ENCODE data around the gene KLK11. TPM values are rescaled to one million over a fixed set of nuclear protein-coding genes. Genes with fewer than 3 reads are reported as not detected.

Gene KLK11
- total RNA-seq, 1 experiment from 2014 or later: not detected

DNA sequence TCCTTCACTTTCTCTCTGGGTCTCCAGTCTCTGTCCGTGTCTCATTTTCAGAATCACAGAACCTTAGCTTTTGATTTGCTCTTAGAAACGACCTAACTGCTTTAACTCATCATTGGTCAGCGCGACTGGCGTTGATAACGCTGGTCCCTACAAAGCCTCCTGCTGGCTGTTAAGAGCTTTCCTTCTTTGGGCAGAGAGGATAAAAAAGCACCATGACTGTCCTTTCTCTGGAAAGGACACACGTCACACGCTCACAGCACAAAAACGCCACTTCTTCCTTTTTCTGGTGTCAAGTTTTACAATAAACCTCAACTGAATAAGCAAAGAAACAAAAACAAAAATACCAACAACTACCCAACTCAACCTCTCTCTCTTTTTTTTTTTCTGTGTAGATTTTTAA, 10.1 kb upstream of the KLK11 start:
- no peaks in the 10 kb centered on the region for H3K9me3 ChIP-seq
- H3K4me3 ChIP-seq: no peak overlapping the region
- H3K36me3 ChIP-seq: no peaks in the 10 kb centered on the region
- DNase-seq: no peak
- peaks cover 6% of the 10 kb centered on the region; the same call in 1 of the 2 replicates for H3K27me3 ChIP-seq

DNA sequence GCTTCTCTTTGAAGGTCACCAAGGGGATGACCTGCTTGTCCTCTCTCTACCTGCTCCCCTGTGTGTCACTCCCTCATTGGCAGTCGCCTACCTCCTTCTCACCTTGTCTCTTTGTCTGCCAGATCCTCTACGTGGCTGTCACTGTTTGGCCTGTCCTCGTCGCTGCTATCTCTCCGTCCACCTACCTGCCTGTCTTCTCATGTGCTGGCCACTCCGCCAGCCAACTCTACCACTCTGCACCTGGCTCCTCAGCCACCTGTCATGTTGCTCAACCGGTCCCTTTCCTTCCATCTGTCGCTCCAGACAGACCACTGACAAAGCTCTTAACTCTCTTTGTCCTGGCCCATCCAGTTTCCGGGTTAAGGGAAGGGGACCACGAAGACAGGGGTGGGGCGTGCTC, 8.3 kb upstream of the KLK11 start, which contains the start of gene KLK12:
KLK12 (minus strand) TSS at position 299 of the 400 bp plus-strand sequence. CDS start 381 bp downstream, outside the sequence.
- Histone ChIP-seq H3K36me3 (no peaks in the 10 kb centered on the region), H3K9me3 (no peaks in the 10 kb centered on the region), H3K27me3 (peaks cover 6% of the 10 kb centered on the region; the same call in 1 of the 2 replicates), H3K4me3 (no peak within 1 kb of the TSS)
- DNase-seq: no peak

GRCh38 chr19:51031880-51032225, 5.4 kb upstream of the KLK11 start:
- DNase-seq: no peak
- peaks cover 6% of the 10 kb centered on the region; the same call in 1 of the 2 replicates for H3K27me3 ChIP-seq
- no peak overlapping the region for H3K4me3 ChIP-seq
- no peaks in the 10 kb centered on the region for H3K36me3 ChIP-seq
- no peaks in the 10 kb centered on the region for H3K9me3 ChIP-seq

DNA sequence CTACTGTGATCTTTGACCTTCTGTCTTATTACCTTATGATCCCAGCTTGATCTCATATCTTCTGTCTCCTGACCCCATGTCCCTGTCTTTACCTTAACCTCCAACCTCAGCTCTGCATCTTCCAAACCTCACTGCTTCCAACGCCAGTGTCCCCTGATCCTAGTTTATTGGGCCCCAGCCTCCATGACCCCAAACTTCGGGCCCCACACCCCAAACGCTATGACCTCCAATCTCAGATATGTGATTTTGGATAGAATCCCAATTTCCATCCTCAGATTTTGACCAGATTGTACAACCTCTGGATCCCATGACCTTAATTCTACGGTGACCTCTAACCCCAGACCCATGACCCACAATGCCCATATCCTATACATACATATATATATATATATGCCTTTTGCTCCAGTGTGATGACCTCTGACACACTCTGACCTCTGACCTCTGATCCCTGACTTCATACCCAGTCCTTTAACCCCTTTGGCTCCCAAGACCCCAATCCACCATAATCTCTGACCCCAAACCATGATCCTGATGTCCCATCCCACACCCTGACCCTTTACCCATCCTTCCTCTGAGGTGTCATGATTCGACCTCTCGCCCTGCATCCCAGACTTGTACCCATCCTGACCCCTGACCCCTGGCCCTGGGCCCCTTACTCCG, 4.9 kb upstream of the KLK11 start:
- H3K4me3 ChIP-seq: no peak overlapping the region
- DNase-seq: no peak
- H3K27me3 ChIP-seq: 0 out of 2 replicates have a peak, but pooled peaks cover 4% of the 10 kb centered on the region
- H3K9me3 ChIP-seq: no peaks in the 10 kb centered on the region
- no peaks in the 10 kb centered on the region for H3K36me3 ChIP-seq

- H3K4me3 ChIP-seq: no peak overlapping the region
- H3K9me3 ChIP-seq: no peaks in the 10 kb centered on the region
- 0 out of 2 replicates have a peak, but pooled peaks cover 4% of the 10 kb centered on the region for H3K27me3 ChIP-seq
- DNase-seq: no peak
- H3K36me3 ChIP-seq: no peaks in the 10 kb centered on the region
Measured at GRCh38 chr19:51030631-51031030, 4.2 kb upstream of the KLK11 start.

DNA sequence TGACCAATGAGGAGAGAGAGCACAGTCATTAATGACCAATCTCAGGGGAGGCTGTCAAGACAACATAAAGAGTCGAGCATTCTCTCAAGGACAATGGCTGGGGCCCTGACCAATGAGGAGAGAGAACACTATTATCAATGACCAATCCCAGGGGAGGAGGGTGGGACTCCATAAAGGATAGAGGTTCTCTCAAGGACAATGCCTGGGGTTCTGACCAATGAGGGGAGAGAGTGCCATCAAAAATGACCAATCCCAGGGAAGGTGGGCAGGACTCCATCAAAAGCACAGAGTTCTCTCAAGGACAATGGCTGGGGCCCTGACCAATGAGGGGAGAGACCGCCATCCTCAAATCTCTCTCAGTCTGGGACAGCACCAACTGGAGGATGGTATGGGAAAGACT, 3.3 kb upstream of the KLK11 start:
- no peak for DNase-seq
- Histone ChIP-seq H3K4me3 (no peak overlapping the region), H3K27me3 (peaks cover 3% of the 10 kb centered on the region; the same call in 1 of the 2 replicates), H3K9me3 (no peaks in the 10 kb centered on the region), H3K36me3 (no peaks in the 10 kb centered on the region)

DNA sequence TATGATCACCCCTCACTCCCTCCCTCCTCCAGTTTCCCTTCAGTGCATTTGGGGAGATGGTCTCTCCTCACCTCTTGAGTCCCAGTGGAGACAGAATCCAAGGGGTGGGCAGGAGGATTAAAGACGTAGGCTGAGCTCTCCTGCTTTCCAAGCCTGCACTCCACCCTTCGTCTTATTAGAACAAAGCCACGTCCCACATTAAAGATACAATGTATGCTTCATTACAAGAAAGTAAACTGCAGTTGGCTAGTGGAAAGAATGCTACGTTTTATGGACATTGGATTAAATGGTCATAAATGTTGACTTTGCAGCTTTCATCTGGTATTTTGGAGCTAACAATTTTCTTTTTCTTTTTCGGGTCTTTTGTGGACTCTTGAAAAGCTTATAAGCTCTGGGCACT, 1.5 kb upstream of the KLK11 start:
- H3K4me3 ChIP-seq: no peak overlapping the region
- H3K27me3 ChIP-seq: peaks cover 17% of the 10 kb centered on the region
- H3K36me3 ChIP-seq: no peaks in the 10 kb centered on the region
- H3K9me3 ChIP-seq: no peaks in the 10 kb centered on the region
- no peak for DNase-seq

DNA sequence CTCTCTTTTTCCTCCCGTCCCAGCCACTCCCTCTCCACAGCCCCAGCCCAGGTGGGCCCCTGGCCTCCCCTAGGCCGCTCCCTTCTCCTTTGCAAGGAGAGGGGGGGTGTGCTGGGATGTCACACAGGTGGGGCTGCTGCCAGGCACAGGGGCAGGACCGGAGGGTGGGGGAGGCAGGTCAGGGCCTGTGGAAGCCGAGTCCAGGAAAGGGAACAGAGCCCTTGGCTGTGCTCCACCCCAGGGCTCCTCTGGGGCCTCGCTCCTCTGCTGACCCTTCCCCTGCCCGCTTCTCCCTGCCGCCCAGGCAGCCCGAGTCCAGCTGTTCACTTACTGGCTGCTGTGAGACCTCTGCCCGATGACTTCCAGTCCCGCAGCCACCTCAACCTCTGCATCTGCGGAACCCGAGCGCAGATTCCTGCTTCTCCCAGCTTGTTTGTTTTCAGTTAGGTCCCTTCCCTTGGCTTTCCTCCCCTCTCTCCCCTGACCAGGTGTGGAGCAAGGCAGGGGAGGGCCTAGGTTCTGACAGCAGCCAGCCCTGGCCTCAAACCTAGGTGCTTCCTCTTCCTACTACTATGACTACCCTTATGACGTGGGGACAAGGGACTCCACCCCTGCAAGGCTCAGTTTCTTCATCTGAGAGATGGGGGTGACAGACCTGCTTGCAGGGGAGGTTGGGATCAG, 850 bp upstream of the KLK11 start:
- peaks cover 23% of the 10 kb centered on the region for H3K27me3 ChIP-seq
- H3K36me3 ChIP-seq: no peaks in the 10 kb centered on the region
- H3K4me3 ChIP-seq: no peak overlapping the region
- H3K9me3 ChIP-seq: no peaks in the 10 kb centered on the region
- no peak for DNase-seq

DNA sequence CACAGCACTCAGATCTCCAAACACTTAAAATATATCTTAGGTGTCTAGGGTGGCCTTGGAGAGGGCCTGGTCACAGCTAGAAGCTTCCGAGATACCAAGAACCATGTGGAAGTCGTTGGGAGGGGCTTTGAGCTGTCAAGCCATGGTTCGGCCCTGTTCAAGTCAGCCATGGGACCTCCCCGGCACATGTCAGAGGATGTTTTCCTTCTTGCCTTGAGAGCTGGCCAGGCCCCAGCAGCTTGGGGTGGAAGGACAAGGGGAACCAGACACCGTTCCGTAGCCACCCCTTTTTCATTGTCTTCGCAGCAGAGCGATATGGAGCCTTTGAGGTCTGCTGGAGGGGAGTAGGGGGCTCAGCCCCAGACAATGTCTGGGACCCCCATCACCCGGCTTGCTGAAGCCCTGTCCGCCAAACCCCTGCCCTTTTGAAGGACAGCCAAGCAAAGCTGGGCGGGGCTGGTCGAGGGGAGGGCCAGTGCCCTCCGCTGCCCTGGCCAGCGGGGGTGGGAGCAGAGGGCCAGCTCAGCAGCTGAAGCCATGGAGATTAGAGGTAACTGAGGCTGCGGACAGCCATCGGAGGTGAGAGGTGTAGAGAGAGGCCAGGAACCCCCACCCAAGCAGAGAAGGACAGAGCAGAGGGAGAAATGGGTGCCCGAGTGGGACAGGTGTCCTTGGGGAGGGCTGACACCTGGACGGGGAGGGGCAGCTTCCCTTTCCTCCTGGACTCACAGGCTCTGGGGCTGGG, 435 bp downstream of the KLK11 start:
- Histone ChIP-seq H3K9me3 (no peaks in the 10 kb centered on the region), H3K4me3 (no peak overlapping the region), H3K36me3 (no peaks in the 10 kb centered on the region), H3K27me3 (peaks cover 28% of the 10 kb centered on the region)
- DNase-seq: no peak

GRCh38 chr19:51025401-51025800, 1.0 kb downstream of the KLK11 start:
- no peak for DNase-seq
- H3K9me3 ChIP-seq: no peaks in the 10 kb centered on the region
- H3K4me3 ChIP-seq: no peak overlapping the region
- H3K27me3 ChIP-seq: peaks cover 28% of the 10 kb centered on the region
- no peaks in the 10 kb centered on the region for H3K36me3 ChIP-seq

- no peaks in the 10 kb centered on the region for H3K9me3 ChIP-seq
- no peak for DNase-seq
- H3K36me3 ChIP-seq: no peaks in the 10 kb centered on the region
- peaks cover 28% of the 10 kb centered on the region for H3K27me3 ChIP-seq
- H3K4me3 ChIP-seq: no peak overlapping the region
Measured at GRCh38 chr19:51024924-51025323, 1.5 kb downstream of the KLK11 start.

GRCh38 chr19:51023946-51024345, 2.5 kb downstream of the KLK11 start:
- peaks cover 32% of the 10 kb centered on the region for H3K27me3 ChIP-seq
- no peak overlapping the region for H3K4me3 ChIP-seq

DNA sequence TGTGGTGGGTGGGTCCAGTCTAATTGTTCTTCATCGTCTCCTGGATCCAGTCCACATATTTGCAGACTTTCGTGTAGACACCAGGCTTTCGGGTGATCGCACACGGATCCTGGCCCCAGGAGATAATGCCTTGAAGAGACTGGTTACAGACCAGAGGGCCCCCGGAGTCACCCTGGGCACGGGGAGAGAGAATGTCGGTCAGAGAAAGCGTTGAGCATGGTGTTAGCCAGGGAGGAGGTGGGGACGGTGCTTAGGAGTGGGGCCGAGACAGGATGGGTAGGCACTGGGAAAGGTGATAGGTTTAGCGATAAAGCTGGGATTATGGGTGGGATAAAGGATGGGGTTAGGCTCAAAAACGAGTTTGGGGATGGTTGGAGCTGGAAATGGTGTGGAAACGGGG, 3.9 kb downstream of the KLK11 start:
- Histone ChIP-seq H3K27me3 (peaks cover 42% of the 10 kb centered on the region), H3K36me3 (no peaks in the 10 kb centered on the region), H3K9me3 (no peaks in the 10 kb centered on the region; the same call in 1 of the 2 replicates), H3K4me3 (no peak overlapping the region)
- no peak for DNase-seq

More at GRCh38 chr19:51023946-51024345, 2.5 kb downstream of the KLK11 start:
- H3K36me3 ChIP-seq: no peaks in the 10 kb centered on the region
- H3K9me3 ChIP-seq: no peaks in the 10 kb centered on the region
- DNase-seq: no peak

DNA sequence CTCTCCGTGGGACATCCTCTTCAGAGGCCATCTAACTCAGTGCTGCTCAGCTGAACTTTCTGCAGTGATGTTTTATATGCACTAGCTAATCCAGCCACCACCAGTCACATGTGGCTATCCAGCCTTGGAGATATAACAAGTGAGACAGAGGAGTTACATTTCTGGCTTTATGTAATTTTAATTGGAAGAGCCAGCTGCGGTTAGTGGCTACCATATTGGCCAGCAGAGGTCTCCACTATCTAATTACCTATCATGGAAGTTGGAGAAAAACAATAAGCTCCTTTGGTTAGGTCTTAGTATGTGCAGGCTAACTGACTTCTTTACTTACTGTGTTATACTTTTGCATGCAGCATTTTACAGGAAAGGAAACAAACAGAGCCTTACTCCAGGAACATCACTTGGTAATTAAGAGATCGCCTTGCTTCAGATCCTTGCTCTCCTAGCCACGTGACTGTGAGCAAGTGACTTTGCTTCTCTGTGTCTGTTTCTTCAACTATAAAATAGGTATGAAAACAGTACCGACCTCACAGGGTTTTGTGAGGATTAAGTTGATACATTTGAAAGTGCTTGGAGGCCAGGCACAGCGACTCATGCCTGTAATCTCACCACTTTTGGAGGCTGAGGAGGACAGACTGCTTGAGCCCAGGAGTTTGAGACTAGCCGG, 5.3 kb downstream of the KLK11 start:
- Histone ChIP-seq H3K36me3 (no peaks in the 10 kb centered on the region), H3K27me3 (peaks cover 48% of the 10 kb centered on the region), H3K4me3 (no peak overlapping the region), H3K9me3 (no peaks in the 10 kb centered on the region; the same call in 1 of the 2 replicates)
- peak; percentile 26 for DNase-seq

GRCh38 chr19:51019544-51019925, 6.9 kb downstream of the KLK11 start, which contains the start of gene KLK10:
KLK10 (minus strand) TSS chr19:51019709; CDS start chr19:51019130, 579 bp downstream.
- peak; percentile 36 for DNase-seq
- peaks cover 43% of the 10 kb centered on the region for H3K27me3 ChIP-seq
- peak within 1 kb of the TSS; percentile 10 for H3K4me3 ChIP-seq
- no peaks in the 10 kb centered on the region for H3K36me3 ChIP-seq
- no peaks in the 10 kb centered on the region; the same call in 1 of the 2 replicates for H3K9me3 ChIP-seq

DNA sequence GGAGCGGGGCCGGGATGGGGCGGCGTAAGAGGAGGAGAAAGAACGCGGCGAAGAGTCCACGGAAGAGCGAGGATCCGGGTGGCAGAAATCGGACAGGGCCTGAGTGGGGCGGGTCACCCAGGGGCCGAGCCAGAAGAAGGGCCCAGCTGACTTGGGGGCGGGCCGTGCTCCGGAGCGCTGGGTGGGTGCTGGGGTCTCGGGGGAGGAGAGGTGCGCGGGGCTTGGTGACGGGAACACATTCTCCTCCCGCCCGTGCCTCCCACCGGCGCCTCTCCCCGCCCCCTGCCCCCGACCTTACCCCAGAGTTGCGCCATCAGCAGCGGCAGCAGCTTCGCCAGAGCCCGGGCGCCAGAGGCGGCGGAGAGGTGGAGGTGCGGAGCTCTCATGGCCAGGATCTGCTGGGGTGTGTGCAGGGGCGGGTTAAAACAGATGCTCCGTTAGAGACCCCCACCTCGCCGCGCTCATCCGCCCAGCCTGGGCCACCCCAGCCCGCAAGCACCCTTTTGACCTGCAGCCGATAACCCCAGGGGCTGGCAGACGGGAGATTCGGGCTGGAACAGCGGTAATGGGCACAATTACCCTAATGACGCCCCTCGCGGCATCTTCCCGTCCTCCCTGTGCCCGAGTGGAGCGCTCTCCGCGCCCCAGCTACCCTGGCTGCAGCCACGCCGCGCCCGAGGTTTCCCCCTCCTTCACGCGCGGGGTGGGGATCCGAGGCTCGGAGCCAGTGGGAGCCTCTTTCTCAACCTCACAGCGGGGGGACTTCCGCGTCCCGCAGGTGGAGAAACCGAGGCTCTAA, 7.5 kb downstream of the KLK11 start:
- H3K4me3 ChIP-seq: peak overlapping the region; percentile 10
- DNase-seq: peak; percentile 15
- no peaks in the 10 kb centered on the region; the same call in 1 of the 2 replicates for H3K9me3 ChIP-seq

More for the DNA sequence above, 7.5 kb downstream of the KLK11 start:
- peaks cover 40% of the 10 kb centered on the region for H3K27me3 ChIP-seq
- H3K36me3 ChIP-seq: no peaks in the 10 kb centered on the region
